ENCODE results near the gene LAMA5.

GRCh38 chr20:62403331-62403730 lies 36.2 kb upstream of the LAMA5 start:
- TF ChIP-seq POLR2A (IDR thresholded peaks at IDR 0.05) (no peak), CTCF (IDR thresholded peaks at IDR 0.05) (no peak), EP300 (IDR thresholded peaks at IDR 0.05) (no peak)

All from sigmoid colon (tissue), 4 donors.